GM12878 (cell line): ENCODE results near the gene DNAJB6. TPM values are rescaled to one million over a fixed set of nuclear protein-coding genes. Genes with fewer than 3 reads are reported as not detected.

Experiments
- ATF3 ChIP-seq: IDR thresholded peaks from 2 replicates; pipeline ENCODE4 v1.6.1; 2011; ENCODE audit warnings: low read depth, mild to moderate bottlenecking, low read length, moderate library complexity, borderline replicate concordance; ENCODE audit errors: extremely low read depth
- CHD4 ChIP-seq: fragments of 200-600 bp; sonication (generic); IDR thresholded peaks from 2 replicates; pipeline ENCODE4 v1.6.1; 2016; ENCODE audit warnings: mild to moderate bottlenecking
- EED ChIP-seq: sonication (generic); IDR thresholded peaks from 2 replicates; pipeline ENCODE4 v1.6.1; 2016; ENCODE audit warnings: antibody characterized with exemption, low read depth
- EGR1 ChIP-seq, 2 experiments: IDR thresholded peaks; 1 replicate in 1 of 2; 2 replicates in 1 of 2; pipeline ENCODE4 v1.6.1; 2011 to 2012; ENCODE audit warnings: low read depth in 2 of 2, low read length in 2 of 2, borderline replicate concordance in 1 of 2, mild to moderate bottlenecking in 1 of 2, moderate library complexity in 1 of 2
- IRF4 ChIP-seq: IDR thresholded peaks from 2 replicates; pipeline ENCODE4 v1.6.1; 2011; ENCODE audit warnings: low read depth, low read length
- MAX ChIP-seq: IDR thresholded peaks from 2 replicates; pipeline ENCODE4 v1.6.1; 2012; ENCODE audit warnings: low read depth, low read length, improper control_type of control experiment
- PRDM15 ChIP-seq: fragments of 450-650 bp; formaldehyde crosslinking; IDR thresholded peaks from 2 replicates; pipeline ENCODE4 v1.4.0; 2020; ENCODE audit warnings: mild to moderate bottlenecking, moderate library complexity
- SMAD1 ChIP-seq: fragments of 450-650 bp; IDR thresholded peaks from 2 replicates; pipeline ENCODE4 v1.6.1; 2018; ENCODE audit warnings: mild to moderate bottlenecking, low read depth; ENCODE audit not compliant: partially characterized antibody
- SUPT20H ChIP-seq: IDR thresholded peaks from 2 replicates; pipeline ENCODE4 v1.6.1; 2011; ENCODE audit warnings: low read depth, mild to moderate bottlenecking, low read length, moderate library complexity, borderline replicate concordance; ENCODE audit not compliant: control insufficient read depth
- TCF3 ChIP-seq: IDR thresholded peaks from 2 replicates; pipeline ENCODE4 v1.6.1; 2012; ENCODE audit warnings: low read depth, mild to moderate bottlenecking, low read length, borderline replicate concordance; ENCODE audit not compliant: insufficient read depth
- ZSCAN29 ChIP-seq: fragments of 450-650 bp; IDR thresholded peaks from 2 replicates; pipeline ENCODE4 v1.6.1; 2017; ENCODE audit warnings: mild to moderate bottlenecking, moderate library complexity
- polyA plus RNA-seq, 11 experiments: library from polyadenylated mRNA; depleted of rRNA in 4 of 11; unstranded in 6 of 11; stranded (reverse) in 5 of 11; fragments of >200 nt; fragmentation: Nextera tagmentation in 4 of 11; fragmentation: Illumina TruSeq in 1 of 11; extraction: Ambion mirVana in 4 of 11; extraction: Trizol in 1 of 11; gene quantifications; 1 replicate in 1 of 11; 2 replicates in 10 of 11; pipeline versions ENCODE4 v1.2.1 to v1.2.3, GENCODE V29; 2011 to 2016; ENCODE audit warnings: inconsistent platforms in 2 of 11, missing spikeins in 2 of 11, low read depth in 1 of 11
- total RNA-seq, 4 experiments: library from RNA; depleted of rRNA in 3 of 4; stranded (reverse); fragments of >200 nt in 3 of 4; fragmentation: Illumina TruSeq in 1 of 4; extraction: Trizol in 1 of 4; gene quantifications; 2 replicates each; pipeline versions ENCODE4 v1.2.1 to v1.2.3, GENCODE V29; 2013 to 2021

The DNAJB6 gene
- total and polyA plus RNA-seq, 10 of the 15 experiments (the other 5 are each of a cell fraction or from before 2014, with no cell fraction given): 34.5 to 117 (median 53.1) TPM

GRCh38 chr7:157430721-157431120 lies 93.9 kb downstream of the DNAJB6 start (continued):
- TF ChIP-seq IRF4 (no peak), EED (no peak), TCF3 (no peak), ZSCAN29 (no peak), SMAD1 (no peak), SUPT20H (no peak), MAX (no peak), CHD4 (no peak), ATF3 (no peak), EGR1 (IDR thresholded peaks at IDR 0.05; ENCODE audit: borderline replicate concordance in 1 of 2, low read depth in 2 of 2, low read length in 2 of 2) (no peak), PRDM15 (CRISPR knock-in tag) (no peak)
